ENCODE data around the gene OR51S1. TPM values are rescaled to one million over a fixed set of nuclear protein-coding genes. Genes with fewer than 3 reads are reported as not detected.

Gene OR51S1
- total RNA-seq, 4 donors from 2014 or later, result not detected

GRCh38 chr11:4884361-4884760 is 35.4 kb upstream of the OR51S1 start:
- intact Hi-C loops (cut with DNase I; ENCODE audit: low total_unique reads), result no loop called here
- no peak for TF ChIP-seq POLR2A (IDR thresholded peaks at IDR 0.05)
- no peak for TF ChIP-seq CTCF (IDR thresholded peaks at IDR 0.05)
- 51 to 64% methylated on average over 3 of the region's 3 CpGs for WGBS, 2 donors
- DNase-seq (ENCODE audit: low spot score in 2 of 2), result no peak
- no peak overlapping the region for H3K4me3 ChIP-seq (ENCODE audit: low read depth, poor library complexity, severe bottlenecking)

- intact Hi-C loops (cut with DNase I; ENCODE audit: low total_unique reads), result no loop called here
- H3K4me3 ChIP-seq (ENCODE audit: low read depth, poor library complexity, severe bottlenecking), result no peak overlapping the region
- no peak for TF ChIP-seq CTCF (IDR thresholded peaks at IDR 0.05)
- WGBS, 2 donors, result 78 to 83% methylated on average over 5 of the region's 5 CpGs
- DNase-seq (ENCODE audit: low spot score in 2 of 2), result no peak
Measured at GRCh38 chr11:4882543-4882942, 33.5 kb upstream of the OR51S1 start.

- no peak within 1 kb of the TSS for H3K4me3 ChIP-seq (ENCODE audit: low read depth, poor library complexity, severe bottlenecking)
- intact Hi-C loops (cut with DNase I; ENCODE audit: low total_unique reads), result no loop called here
- WGBS, 2 donors, result 73 to 88% methylated on average over 8 of the region's 8 CpGs
- TF ChIP-seq POLR2A (IDR thresholded peaks at IDR 0.05), result no peak
- no peak for TF ChIP-seq CTCF (IDR thresholded peaks at IDR 0.05)
- DNase-seq (ENCODE audit: low spot score in 2 of 2), result no peak
Measured at GRCh38 chr11:4881860-4882500, 33.0 kb upstream of the OR51S1 start, which contains the start of gene OR51T1. TSS of gene OR51T1 (plus strand) at chr11:4881900. CDS start at chr11:4881900, 0 bp downstream.

- WGBS, 2 donors, result 82 to 86% methylated on average over 4 of the region's 4 CpGs
- H3K4me3 ChIP-seq (ENCODE audit: low read depth, poor library complexity, severe bottlenecking), result no peak overlapping the region
- intact Hi-C loops (cut with DNase I; ENCODE audit: low total_unique reads), result no loop called here
- TF ChIP-seq CTCF (IDR thresholded peaks at IDR 0.05) (no peak), POLR2A (IDR thresholded peaks at IDR 0.05) (no peak)
- DNase-seq (ENCODE audit: low spot score in 2 of 2), result no peak
Measured at GRCh38 chr11:4881188-4881587, 32.2 kb upstream of the OR51S1 start.

- 45 to 49% methylated on average over 1 of the region's 1 CpG for WGBS, 2 donors
- TF ChIP-seq POLR2A (IDR thresholded peaks at IDR 0.05) (no peak), CTCF (IDR thresholded peaks at IDR 0.05) (no peak)
- no peak for DNase-seq (ENCODE audit: low spot score in 2 of 2)
Measured at GRCh38 chr11:4865855-4866254, 16.8 kb upstream of the OR51S1 start.

GRCh38 chr11:4863876-4864275 is 14.9 kb upstream of the OR51S1 start:
- no peak for DNase-seq (ENCODE audit: low spot score in 2 of 2)
- TF ChIP-seq CTCF (IDR thresholded peaks at IDR 0.05), result no peak
- no peak for TF ChIP-seq POLR2A (IDR thresholded peaks at IDR 0.05)
- WGBS, 2 donors, result 60 to 70% methylated on average over 4 of the region's 4 CpGs
- intact Hi-C loops (cut with DNase I; ENCODE audit: low total_unique reads), result no loop called here
- H3K4me3 ChIP-seq (ENCODE audit: low read depth, poor library complexity, severe bottlenecking), result no peak overlapping the region

More at GRCh38 chr11:4865855-4866254, 16.8 kb upstream of the OR51S1 start:
- intact Hi-C loops (cut with DNase I; ENCODE audit: low total_unique reads), result no loop called here
- H3K4me3 ChIP-seq (ENCODE audit: low read depth, poor library complexity, severe bottlenecking), result no peak overlapping the region

All from lower leg skin (tissue), 4 donors.